ENCODE measurements around the gene C1orf159. TPM values are rescaled to one million over a fixed set of nuclear protein-coding genes. Genes with fewer than 3 reads are reported as not detected.

Gene C1orf159
- total and polyA plus RNA-seq, 4 donors = 9.5 to 19.2 (median 13.3) TPM

GRCh38 chr1:1157914-1158710 is 42.2 kb upstream of the C1orf159 start:
- H3K9ac ChIP-seq (ENCODE audit: insufficient read depth in 1 of 2, low read length in 2 of 2) = peak overlapping the region; percentile 37 to 38
- peak; percentile 39 for ATAC-seq (ENCODE audit: insufficient read depth, low FRiP score)
- DNase-seq = peak; percentile 58 to 77 (median 68)
- TF ChIP-seq CTCF (IDR thresholded peaks at IDR 0.05; ENCODE audit: control extremely low read depth, extremely low read depth) = no peak
- H3K36me3 ChIP-seq (ENCODE audit: control insufficient read depth in 4 of 4, insufficient read depth in 4 of 4, low read length in 4 of 4) = no peaks in the 10 kb centered on the region
- WGBS, 2 donors = 1 to 5% methylated on average over 31 to 46 of the region's 46 CpGs
- no peaks in the 10 kb centered on the region for H3K27me3 ChIP-seq (ENCODE audit: control insufficient read depth in 3 of 3, insufficient read depth in 3 of 3, low read length in 2 of 3)
- peak overlapping the region; percentile 89 to 94 for H3K27ac ChIP-seq (ENCODE audit: low read depth in 1 of 2, low read length in 1 of 2)
- H3K9me3 ChIP-seq (ENCODE audit: control insufficient read depth in 4 of 4, insufficient read depth in 3 of 4, low read length in 3 of 4) = no peaks in the 10 kb centered on the region
- H3K4me3 ChIP-seq = peak overlapping the region; percentile 35
- peaks cover 0 to 15% (median 6%) of the 10 kb centered on the region in 5 donors for H3K4me1 ChIP-seq (ENCODE audit: control insufficient read depth in 5 of 5, insufficient read depth in 5 of 5, low read length in 5 of 5)

- no peak for TF ChIP-seq CTCF (IDR thresholded peaks at IDR 0.05; ENCODE audit: control extremely low read depth, extremely low read depth)
- 0 to 1% methylated on average over 24 to 28 of the region's 29 CpGs for WGBS, 2 donors
- Histone ChIP-seq H3K27me3 (ENCODE audit: control insufficient read depth in 3 of 3, insufficient read depth in 3 of 3, low read length in 2 of 3) (no peaks in the 10 kb centered on the region), H3K36me3 (ENCODE audit: control insufficient read depth in 4 of 4, insufficient read depth in 4 of 4, low read length in 4 of 4) (no peaks in the 10 kb centered on the region), H3K27ac (ENCODE audit: low read depth in 1 of 2, low read length in 1 of 2) (peak overlapping the region; percentile 89 to 94), H3K4me3 (peak overlapping the region; percentile 35), H3K9ac (ENCODE audit: insufficient read depth in 1 of 2, low read length in 2 of 2) (peak overlapping the region; percentile 12 to 38), H3K4me1 (ENCODE audit: control insufficient read depth in 5 of 5, insufficient read depth in 5 of 5, low read length in 5 of 5) (peaks cover 0 to 15% (median 6%) of the 10 kb centered on the region in 5 donors), H3K9me3 (ENCODE audit: control insufficient read depth in 4 of 4, insufficient read depth in 3 of 4, low read length in 3 of 4) (no peaks in the 10 kb centered on the region)
- ATAC-seq (ENCODE audit: insufficient read depth, low FRiP score) = peak; percentile 94
- peak; percentile 84 to 91 (median 89) for DNase-seq
Observed at GRCh38 chr1:1157426-1157913, 41.6 kb upstream of the C1orf159 start.

- ATAC-seq (ENCODE audit: insufficient read depth, low FRiP score) = no peak
- no peak for DNase-seq
Observed at GRCh38 chr1:1157033-1157365, 41.1 kb upstream of the C1orf159 start.

More at GRCh38 chr1:1157033-1157365, 41.1 kb upstream of the C1orf159 start:
- Histone ChIP-seq H3K27me3 (ENCODE audit: control insufficient read depth in 3 of 3, insufficient read depth in 3 of 3, low read length in 2 of 3) (no peaks in the 10 kb centered on the region), H3K9me3 (ENCODE audit: control insufficient read depth in 4 of 4, insufficient read depth in 3 of 4, low read length in 3 of 4) (no peaks in the 10 kb centered on the region), H3K36me3 (ENCODE audit: control insufficient read depth in 4 of 4, insufficient read depth in 4 of 4, low read length in 4 of 4) (no peaks in the 10 kb centered on the region), H3K9ac (ENCODE audit: insufficient read depth in 1 of 2, low read length in 2 of 2) (no peak overlapping the region), H3K4me1 (ENCODE audit: control insufficient read depth in 5 of 5, insufficient read depth in 5 of 5, low read length in 5 of 5) (peaks cover 0 to 15% (median 6%) of the 10 kb centered on the region in 5 donors), H3K27ac (ENCODE audit: low read depth in 1 of 2, low read length in 1 of 2) (no peak overlapping the region), H3K4me3 (no peak overlapping the region)
- 30 to 79% methylated on average over 3 to 7 of the region's 9 CpGs for WGBS, 2 donors
- no peak for TF ChIP-seq CTCF (IDR thresholded peaks at IDR 0.05; ENCODE audit: control extremely low read depth, extremely low read depth)
